Lower leg skin (tissue), 4 donors: Measurements from ENCODE around the gene PSORS1C1. TPM values are rescaled to one million over a fixed set of nuclear protein-coding genes. Genes with fewer than 3 reads are reported as not detected.

ENCODE experiments used
- DNase-seq, 2 donors: peaks; one replicate each; pipeline ENCODE4 v3.0.0-alpha.2; 2019; ENCODE audit warnings: low spot score in 2 of 2
- H3K4me3 ChIP-seq: fragments of 200-600 bp; sonication (generic); 2 replicates; pipeline ENCODE4 v1.5.1; 2017; ENCODE audit warnings: mild to moderate bottlenecking, low read depth; ENCODE audit not compliant: poor library complexity, severe bottlenecking
- POLR2A ChIP-seq, 2 donors: fragments of 450-650 bp; IDR thresholded peaks; one replicate each; pipeline ENCODE4 v1.6.1; 2016 to 2017; ENCODE audit warnings: antibody characterized with exemption in 2 of 2, mild to moderate bottlenecking in 1 of 2, moderate library complexity in 1 of 2
- WGBS, 2 donors: methylation state at CpG; one replicate each; pipeline ENCODE4 v1.1.5; 2018; 5-methylcytosine and 5-hydroxymethylcytosine counted together
- intact Hi-C: fragments of 100-400 bp; cut with DNase I; formaldehyde crosslinking; loops from one replicate; pipeline ENCODE4 v1.15.0; 2023; ENCODE audit warnings: low total_unique reads
- total RNA-seq, 4 donors: library from RNA; depleted of rRNA; stranded (reverse); fragments of >200 nt; gene quantifications; one replicate each; pipeline ENCODE4 v1.1.0, GENCODE V29; 2016
- TF ChIP-seq, protein P1 (sequence below), 3 donors: fragments of 450-650 bp; IDR thresholded peaks; one replicate each; pipeline ENCODE4 v1.5.1; 2016; ENCODE audit warnings: antibody characterized with exemption in 3 of 3, mild to moderate bottlenecking in 3 of 3, moderate library complexity in 2 of 3

The PSORS1C1 gene
- total RNA-seq, 4 donors from 2014 or later = 1.8 to 21.4 (median 6.2) TPM

GRCh38 chr6:31171931-31172905 is 57.6 kb downstream of the PSORS1C1 start:
- intact Hi-C loops = no loop called here
- 63 to 64% methylated on average over 15 to 16 of the region's 16 CpGs for WGBS, 2 donors
- H3K4me3 ChIP-seq = no peak overlapping the region
- no peak for TF ChIP-seq POLR2A (IDR thresholded peaks at IDR 0.05)
- TF ChIP-seq, protein P1, sequence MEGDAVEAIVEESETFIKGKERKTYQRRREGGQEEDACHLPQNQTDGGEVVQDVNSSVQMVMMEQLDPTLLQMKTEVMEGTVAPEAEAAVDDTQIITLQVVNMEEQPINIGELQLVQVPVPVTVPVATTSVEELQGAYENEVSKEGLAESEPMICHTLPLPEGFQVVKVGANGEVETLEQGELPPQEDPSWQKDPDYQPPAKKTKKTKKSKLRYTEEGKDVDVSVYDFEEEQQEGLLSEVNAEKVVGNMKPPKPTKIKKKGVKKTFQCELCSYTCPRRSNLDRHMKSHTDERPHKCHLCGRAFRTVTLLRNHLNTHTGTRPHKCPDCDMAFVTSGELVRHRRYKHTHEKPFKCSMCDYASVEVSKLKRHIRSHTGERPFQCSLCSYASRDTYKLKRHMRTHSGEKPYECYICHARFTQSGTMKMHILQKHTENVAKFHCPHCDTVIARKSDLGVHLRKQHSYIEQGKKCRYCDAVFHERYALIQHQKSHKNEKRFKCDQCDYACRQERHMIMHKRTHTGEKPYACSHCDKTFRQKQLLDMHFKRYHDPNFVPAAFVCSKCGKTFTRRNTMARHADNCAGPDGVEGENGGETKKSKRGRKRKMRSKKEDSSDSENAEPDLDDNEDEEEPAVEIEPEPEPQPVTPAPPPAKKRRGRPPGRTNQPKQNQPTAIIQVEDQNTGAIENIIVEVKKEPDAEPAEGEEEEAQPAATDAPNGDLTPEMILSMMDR (IDR thresholded peaks at IDR 0.05) = no peak
- DNase-seq = no peak

- intact Hi-C loops = no loop called here
- 70 to 78% methylated on average over 5 of the region's 5 CpGs for WGBS, 2 donors
- DNase-seq = no peak
- TF ChIP-seq, protein P1 (IDR thresholded peaks at IDR 0.05) = no peak
- TF ChIP-seq POLR2A (IDR thresholded peaks at IDR 0.05) = no peak
- H3K4me3 ChIP-seq = no peak overlapping the region
Measured at GRCh38 chr6:31172973-31173384, 58.4 kb downstream of the PSORS1C1 start.

GRCh38 chr6:31173406-31173805 is 58.8 kb downstream of the PSORS1C1 start:
- TF ChIP-seq, protein P1 (IDR thresholded peaks at IDR 0.05) = no peak
- no peak for TF ChIP-seq POLR2A (IDR thresholded peaks at IDR 0.05)
- H3K4me3 ChIP-seq = no peak overlapping the region
- intact Hi-C loops = no loop called here
- 60 to 65% methylated on average over 3 of the region's 3 CpGs for WGBS, 2 donors
- DNase-seq = no peak

GRCh38 chr6:31174378-31174777 is 59.8 kb downstream of the PSORS1C1 start:
- TF ChIP-seq POLR2A (IDR thresholded peaks at IDR 0.05) = no peak
- TF ChIP-seq, protein P1 (IDR thresholded peaks at IDR 0.05) = no peak
- WGBS, 2 donors = 70 to 91% methylated on average over 5 of the region's 5 CpGs
- DNase-seq = no peak
- no peak overlapping the region for H3K4me3 ChIP-seq
- intact Hi-C loops = no loop called here

GRCh38 chr6:31175971-31176370 is 61.4 kb downstream of the PSORS1C1 start:
- intact Hi-C loops = no loop called here
- no peak for DNase-seq
- TF ChIP-seq, protein P1 (IDR thresholded peaks at IDR 0.05) = no peak
- no peak for TF ChIP-seq POLR2A (IDR thresholded peaks at IDR 0.05)
- 62 to 68% methylated on average over 3 of the region's 3 CpGs for WGBS, 2 donors
- no peak overlapping the region for H3K4me3 ChIP-seq
